Measurements from ENCODE around the gene SWSAP1. TPM values are rescaled to one million over a fixed set of nuclear protein-coding genes. Genes with fewer than 3 reads are reported as not detected.

SWSAP1 gene
- total and polyA plus RNA-seq, 2 of the 8 experiments (the other 6 are each of a cell fraction or from before 2014, with no cell fraction given): 3.1 to 5.2 TPM

- TF ChIP-seq NRF1 (IDR thresholded peaks at IDR 0.05; ENCODE audit: low read depth, low read length) (no peak), SAP30 (IDR thresholded peaks at IDR 0.05; ENCODE audit: insufficient read depth, insufficient replicate concordance, low read length) (peak; percentile 85), SP1 (IDR thresholded peaks at IDR 0.05; ENCODE audit: low read depth, low read length) (no peak), POLR2AphosphoS5 (IDR thresholded peaks at IDR 0.05; ENCODE audit: low read depth, low read length) (no peak), PHF8 (conservative IDR thresholded peaks at IDR 0.05; ENCODE audit: low read depth, low read length) (peak; percentile 42; the same call in 1 of the 2 replicates)
These were observed 44.4 kb downstream of the SWSAP1 start, which contains the start of gene RGL3 (continued) for GRCh38 chr19:11418549-11419506.
